Prostate gland (tissue), 2 donors: Measurements from ENCODE around the gene MKNK1. TPM values are rescaled to one million over a fixed set of nuclear protein-coding genes. Genes with fewer than 3 reads are reported as not detected.

Experiments used
- DNase-seq: peaks from one replicate; pipeline ENCODE4 v3.0.0-alpha.2; 2019; ENCODE audit warnings: low spot score
- H3K27ac ChIP-seq, 2 donors: fragments of 200-600 bp; sonication (generic); 2 replicates each; pipeline ENCODE4 v1.5.1; 2017 to 2019
- H3K27me3 ChIP-seq: fragments of 200-600 bp; sonication (generic); replicated peaks from 2 replicates; pipeline ENCODE4 v1.5.1; 2019; ENCODE audit not compliant: insufficient read depth
- H3K36me3 ChIP-seq, 2 donors: fragments of 200-600 bp; sonication (generic); 1 replicate in 1 of 2; 2 replicates in 1 of 2; pipeline versions ENCODE4 v1.5.1 to v1.8.1; 2017 to 2019
- H3K4me1 ChIP-seq: fragments of 200-600 bp; sonication (generic); replicated peaks from 2 replicates; pipeline ENCODE4 v1.5.1; 2019
- H3K4me3 ChIP-seq, 2 donors: fragments of 200-600 bp; sonication (generic); 2 replicates each; pipeline ENCODE4 v1.5.1; 2017 to 2019
- H3K9me3 ChIP-seq: fragments of 200-600 bp; sonication (generic); 2 replicates; pipeline ENCODE4 v1.5.1; 2017
- POLR2A ChIP-seq: fragments of 450-650 bp; IDR thresholded peaks from one replicate; pipeline ENCODE4 v1.6.1; 2016; ENCODE audit warnings: antibody characterized with exemption, mild to moderate bottlenecking
- POLR2AphosphoS5 ChIP-seq: sonication (generic); formaldehyde crosslinking; IDR thresholded peaks from one replicate; pipeline ENCODE4 v1.6.1; 2017; ENCODE audit warnings: antibody characterized with exemption
- WGBS: methylation state at CpG from one replicate; pipeline ENCODE4 v1.1.5; 2018; 5-methylcytosine and 5-hydroxymethylcytosine counted together
- intact Hi-C: fragments of 100-400 bp; cut with DNase I; formaldehyde crosslinking; loops from one replicate; pipeline ENCODE4 v1.14.2; 2022
- total RNA-seq, 2 donors: library from RNA; depleted of rRNA; stranded (reverse); fragments of >200 nt; gene quantifications; one replicate each; pipeline ENCODE4 v1.1.0, GENCODE V29; 2016
- TF ChIP-seq, protein P1 (sequence below), 4 experiments: fragments of 200-600 bp in 2 of 4; fragments of 450-650 bp in 2 of 4; sonication (generic) in 2 of 4; IDR thresholded peaks; 1 replicate in 3 of 4; 2 replicates in 1 of 4; pipeline ENCODE4 v1.5.1; 2016 to 2019; ENCODE audit warnings: antibody characterized with exemption in 4 of 4, mild to moderate bottlenecking in 2 of 4, moderate library complexity in 2 of 4

MKNK1 gene
- total RNA-seq, 2 donors from 2014 or later: 28.1 to 37.8 TPM

DNA sequence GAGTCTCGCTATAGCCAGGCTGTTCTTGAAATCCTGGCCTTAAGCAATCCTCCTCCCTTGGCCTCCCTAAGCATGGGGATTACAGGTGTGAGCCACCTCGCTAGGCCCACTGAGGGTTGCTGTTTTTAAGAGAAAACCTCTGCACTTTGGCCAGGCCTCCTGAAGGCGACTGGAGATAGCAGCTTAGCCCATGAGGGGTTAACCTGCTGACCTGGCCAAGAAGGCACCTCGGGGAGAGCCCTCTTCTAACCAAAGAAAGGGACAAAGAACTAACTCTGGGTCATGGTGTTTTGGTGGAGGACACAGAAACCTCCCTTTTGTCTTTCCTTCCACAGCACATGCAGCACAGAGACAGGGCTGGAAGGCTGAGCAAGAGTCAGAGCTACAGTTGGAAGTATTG is 35.0 kb downstream of the MKNK1 start:
- H3K4me3 ChIP-seq: no peak overlapping the region
- no peaks in the 10 kb centered on the region for H3K9me3 ChIP-seq
- H3K27ac ChIP-seq: no peak overlapping the region
- DNase-seq: no peak
- WGBS: 79% methylated on average over 4 of the region's 4 CpGs
- no peaks in the 10 kb centered on the region for H3K36me3 ChIP-seq
- no peaks in the 10 kb centered on the region for H3K4me1 ChIP-seq
- TF ChIP-seq, protein P1, sequence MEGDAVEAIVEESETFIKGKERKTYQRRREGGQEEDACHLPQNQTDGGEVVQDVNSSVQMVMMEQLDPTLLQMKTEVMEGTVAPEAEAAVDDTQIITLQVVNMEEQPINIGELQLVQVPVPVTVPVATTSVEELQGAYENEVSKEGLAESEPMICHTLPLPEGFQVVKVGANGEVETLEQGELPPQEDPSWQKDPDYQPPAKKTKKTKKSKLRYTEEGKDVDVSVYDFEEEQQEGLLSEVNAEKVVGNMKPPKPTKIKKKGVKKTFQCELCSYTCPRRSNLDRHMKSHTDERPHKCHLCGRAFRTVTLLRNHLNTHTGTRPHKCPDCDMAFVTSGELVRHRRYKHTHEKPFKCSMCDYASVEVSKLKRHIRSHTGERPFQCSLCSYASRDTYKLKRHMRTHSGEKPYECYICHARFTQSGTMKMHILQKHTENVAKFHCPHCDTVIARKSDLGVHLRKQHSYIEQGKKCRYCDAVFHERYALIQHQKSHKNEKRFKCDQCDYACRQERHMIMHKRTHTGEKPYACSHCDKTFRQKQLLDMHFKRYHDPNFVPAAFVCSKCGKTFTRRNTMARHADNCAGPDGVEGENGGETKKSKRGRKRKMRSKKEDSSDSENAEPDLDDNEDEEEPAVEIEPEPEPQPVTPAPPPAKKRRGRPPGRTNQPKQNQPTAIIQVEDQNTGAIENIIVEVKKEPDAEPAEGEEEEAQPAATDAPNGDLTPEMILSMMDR (IDR thresholded peaks at IDR 0.05): no peak
- TF ChIP-seq POLR2A (no peak), POLR2AphosphoS5 (no peak)
- intact Hi-C loops: no loop called here
- no peaks in the 10 kb centered on the region for H3K27me3 ChIP-seq

DNA sequence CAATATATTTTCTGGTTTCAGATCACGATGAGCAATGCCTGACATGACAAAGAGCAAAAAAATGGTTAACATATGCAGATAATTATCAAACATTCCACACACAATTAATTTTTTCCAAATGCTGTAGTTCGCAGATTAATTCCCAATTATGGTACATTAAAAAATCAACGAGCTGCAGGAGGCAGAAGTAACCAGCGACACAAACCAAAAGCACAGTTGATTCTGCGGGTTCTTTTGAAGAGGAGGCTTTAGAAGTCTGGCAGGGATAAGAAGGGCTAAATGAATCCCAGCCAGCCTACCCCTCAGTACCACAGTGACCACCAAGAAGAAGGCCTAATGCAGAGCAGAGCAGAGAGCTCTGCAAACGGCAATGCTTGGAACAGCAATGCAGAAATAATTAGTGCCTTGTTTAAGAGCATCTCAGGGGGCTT is 35.6 kb downstream of the MKNK1 start:
- Histone ChIP-seq H3K4me3 (no peak overlapping the region), H3K9me3 (no peaks in the 10 kb centered on the region), H3K4me1 (no peaks in the 10 kb centered on the region), H3K36me3 (no peaks in the 10 kb centered on the region), H3K27me3 (no peaks in the 10 kb centered on the region), H3K27ac (no peak overlapping the region)
- no peak for DNase-seq
- intact Hi-C loops: no loop called here
- TF ChIP-seq POLR2AphosphoS5 (no peak), POLR2A (no peak)
- TF ChIP-seq, protein P1 (IDR thresholded peaks at IDR 0.05): no peak
- 93% methylated on average over 6 of the region's 6 CpGs for WGBS

DNA sequence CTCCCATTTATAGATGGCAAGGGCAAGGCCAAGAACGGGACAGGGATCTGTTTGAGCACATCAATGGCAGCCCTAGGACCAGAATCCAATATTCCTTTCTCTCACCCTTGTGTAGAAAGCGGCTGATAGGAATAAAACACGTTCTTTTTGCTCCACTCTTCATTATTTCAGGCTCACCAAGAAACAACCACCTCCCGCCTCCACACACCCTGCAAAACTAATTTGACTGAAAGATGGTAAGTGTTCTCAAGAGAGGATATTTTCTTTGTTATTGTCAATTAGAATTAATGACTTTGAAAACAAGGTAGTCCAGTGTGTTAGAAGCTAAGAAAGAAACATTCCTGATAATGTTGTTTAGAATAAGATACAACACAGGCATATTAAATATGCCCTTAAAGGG is 40.7 kb downstream of the MKNK1 start:
- Histone ChIP-seq H3K4me1 (no peaks in the 10 kb centered on the region), H3K4me3 (no peak overlapping the region), H3K36me3 (no peaks in the 10 kb centered on the region), H3K27ac (no peak overlapping the region), H3K9me3 (no peaks in the 10 kb centered on the region), H3K27me3 (no peaks in the 10 kb centered on the region)
- TF ChIP-seq, protein P1 (IDR thresholded peaks at IDR 0.05): no peak
- TF ChIP-seq POLR2AphosphoS5 (no peak), POLR2A (no peak)
- DNase-seq: no peak
- intact Hi-C loops: no loop called here
- 85% methylated on average over 4 of the region's 4 CpGs for WGBS

DNA sequence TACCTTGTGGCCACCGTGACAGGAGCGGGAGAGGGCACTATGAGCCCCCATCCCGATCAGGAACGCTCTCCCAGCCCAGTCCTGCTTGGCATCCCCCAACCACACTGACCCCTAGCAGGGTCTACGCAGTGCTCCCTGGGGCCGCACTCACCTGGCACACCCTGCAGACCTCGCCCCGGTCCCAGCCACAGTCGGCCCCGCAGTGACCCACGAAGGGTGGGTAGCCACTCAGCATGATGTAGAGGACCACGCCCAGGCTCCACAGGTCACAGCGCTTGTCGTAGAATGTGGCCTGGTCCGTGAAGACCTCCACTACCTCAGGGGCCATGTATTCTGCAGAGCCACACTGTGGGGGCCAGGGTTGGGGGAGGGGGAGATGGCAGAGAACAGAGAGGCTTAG is 41.6 kb downstream of the MKNK1 start:
- Histone ChIP-seq H3K9me3 (no peaks in the 10 kb centered on the region), H3K27me3 (no peaks in the 10 kb centered on the region), H3K27ac (no peak overlapping the region), H3K4me1 (no peaks in the 10 kb centered on the region), H3K36me3 (no peaks in the 10 kb centered on the region), H3K4me3 (no peak overlapping the region)
- WGBS: 92% methylated on average over 15 of the region's 15 CpGs
- intact Hi-C loops: no loop called here
- TF ChIP-seq POLR2A: no peak
- TF ChIP-seq POLR2AphosphoS5: no peak
- TF ChIP-seq, protein P1 (IDR thresholded peaks at IDR 0.05): no peak
- no peak for DNase-seq

DNA sequence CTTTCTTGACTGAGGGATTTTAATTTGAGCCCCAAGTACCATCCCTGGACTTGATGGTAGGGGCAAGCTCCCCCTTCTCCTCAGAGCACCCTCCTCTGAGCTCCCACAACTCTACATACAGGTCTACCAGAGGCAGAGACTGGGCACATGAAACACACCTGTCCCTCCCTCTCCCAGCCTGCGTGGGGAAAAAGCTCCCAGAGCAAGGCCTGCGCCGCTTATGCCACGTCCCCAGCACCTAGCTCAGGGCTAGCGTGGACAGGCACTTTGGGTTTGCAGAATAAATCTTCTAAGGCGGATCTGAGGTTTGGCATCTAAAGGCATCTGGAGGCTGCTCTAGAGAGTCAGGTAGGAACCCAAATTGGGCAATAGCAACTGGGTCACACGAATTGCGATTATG is 45.1 kb downstream of the MKNK1 start:
- Histone ChIP-seq H3K4me3 (no peak overlapping the region), H3K27me3 (no peaks in the 10 kb centered on the region), H3K9me3 (no peaks in the 10 kb centered on the region), H3K4me1 (no peaks in the 10 kb centered on the region), H3K36me3 (no peaks in the 10 kb centered on the region), H3K27ac (no peak overlapping the region)
- 93% methylated on average over 8 of the region's 8 CpGs for WGBS
- intact Hi-C loops: no loop called here
- DNase-seq: no peak
- TF ChIP-seq POLR2A: no peak
- TF ChIP-seq, protein P1 (IDR thresholded peaks at IDR 0.05): no peak
- no peak for TF ChIP-seq POLR2AphosphoS5
